Activated T-helper 2 cell treated with anti-CD3 and anti-CD28 coated beads, Interferon-gamma antibody, Interleukin-2, Interleukin-4, amounts not matched to agents 10 μg/mL and 5 μg/mL and 100 μg/mL, durations not matched to agents 14 hours and 24 hours and 36 hours (primary cell): ENCODE results near the gene DNAH11. TPM values are rescaled to one million over a fixed set of nuclear protein-coding genes. Genes with fewer than 3 reads are reported as not detected.
A peak's percentile ranks its signal among the peaks of the same experiment; 100 is the strongest.

Experiments
- DNase-seq: peaks from one replicate; pipeline ENCODE4 v3.0.0; 2021; ENCODE audit warnings: low spot score
- H3K27ac Mint-ChIP-seq: one replicate; pipeline ENCODE4 v1.8.0; 2021; ENCODE audit warnings: mixed read lengths
- H3K27me3 Mint-ChIP-seq: one replicate; pipeline ENCODE4 v1.8.0; 2021; ENCODE audit warnings: low read depth, mixed read lengths
- H3K36me3 Mint-ChIP-seq: one replicate; pipeline ENCODE4 v1.8.0; 2021; ENCODE audit warnings: low read depth, mixed read lengths
- H3K4me1 Mint-ChIP-seq: one replicate; pipeline ENCODE4 v1.8.0; 2021; ENCODE audit warnings: low read depth, mixed read lengths
- H3K4me3 Mint-ChIP-seq: one replicate; pipeline ENCODE4 v1.8.0; 2021; ENCODE audit warnings: low read depth, mild to moderate bottlenecking, moderate library complexity, mixed read lengths
- H3K9me3 Mint-ChIP-seq: one replicate; pipeline ENCODE4 v1.8.0; 2021; ENCODE audit warnings: mixed read lengths
- intact Hi-C: fragments of 100-400 bp; cut with micrococcal nuclease; formaldehyde crosslinking; loops from one replicate; pipeline ENCODE4 v1.15.1; 2023
- total RNA-seq: library from RNA; stranded (reverse); gene quantifications from 2 replicates; pipeline ENCODE4 v1.2.3, GENCODE V29; 2022

Gene DNAH11
- total RNA-seq, 1 donor from 2014 or later = 3.7 TPM

DNA sequence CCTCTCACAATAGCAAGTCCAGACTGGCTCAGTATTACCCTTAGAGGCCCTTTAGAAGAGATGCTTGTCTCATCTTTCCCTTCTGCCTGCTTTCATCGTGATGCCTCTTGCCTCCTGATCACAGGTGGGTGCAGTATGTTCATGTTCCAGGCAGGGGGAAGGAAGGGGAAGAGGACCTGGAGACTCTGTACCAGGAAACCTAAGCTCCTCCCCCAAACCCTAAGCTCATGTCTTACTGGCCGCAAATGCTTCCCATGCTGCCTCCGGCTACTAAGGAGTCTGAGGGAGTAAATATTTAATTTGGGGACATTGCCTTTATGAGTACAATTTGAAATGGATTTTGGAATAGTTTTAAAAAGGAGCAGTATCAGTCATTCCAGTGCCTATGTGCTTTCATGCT, 210.2 kb downstream of the DNAH11 start:
- H3K27me3 Mint-ChIP-seq = peaks cover 8% of the 10 kb centered on the region
- intact Hi-C loops = no loop called here
- H3K27ac Mint-ChIP-seq = no peak overlapping the region
- no peaks in the 10 kb centered on the region for H3K4me1 Mint-ChIP-seq
- no peak for DNase-seq
- H3K36me3 Mint-ChIP-seq = no peaks in the 10 kb centered on the region
- no peak overlapping the region for H3K4me3 Mint-ChIP-seq
- no peaks in the 10 kb centered on the region for H3K9me3 Mint-ChIP-seq

DNA sequence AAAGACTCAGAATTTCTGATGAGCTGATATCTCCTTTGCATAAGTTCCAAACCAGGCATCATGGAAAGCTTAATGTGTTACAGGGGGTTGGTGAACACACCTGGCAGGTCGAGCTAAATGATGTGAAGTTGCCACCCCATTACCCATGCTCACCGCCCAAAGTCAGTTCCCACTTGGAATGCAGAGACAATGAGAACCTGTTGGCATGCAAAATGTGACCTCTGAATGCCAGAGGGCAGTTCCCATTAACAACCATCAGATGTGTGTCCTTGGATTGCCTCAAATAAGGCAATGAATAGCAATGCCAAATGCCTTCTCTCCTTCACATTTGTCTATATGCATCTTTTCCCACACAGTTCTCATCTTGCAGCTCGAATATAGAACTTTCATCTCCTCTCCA, 212.1 kb downstream of the DNAH11 start:
- intact Hi-C loops = no loop called here
- H3K9me3 Mint-ChIP-seq = no peaks in the 10 kb centered on the region
- no peak overlapping the region for H3K4me3 Mint-ChIP-seq
- no peak for DNase-seq
- no peaks in the 10 kb centered on the region for H3K36me3 Mint-ChIP-seq
- peaks cover 12% of the 10 kb centered on the region for H3K27me3 Mint-ChIP-seq
- no peaks in the 10 kb centered on the region for H3K4me1 Mint-ChIP-seq
- no peak overlapping the region for H3K27ac Mint-ChIP-seq

DNA sequence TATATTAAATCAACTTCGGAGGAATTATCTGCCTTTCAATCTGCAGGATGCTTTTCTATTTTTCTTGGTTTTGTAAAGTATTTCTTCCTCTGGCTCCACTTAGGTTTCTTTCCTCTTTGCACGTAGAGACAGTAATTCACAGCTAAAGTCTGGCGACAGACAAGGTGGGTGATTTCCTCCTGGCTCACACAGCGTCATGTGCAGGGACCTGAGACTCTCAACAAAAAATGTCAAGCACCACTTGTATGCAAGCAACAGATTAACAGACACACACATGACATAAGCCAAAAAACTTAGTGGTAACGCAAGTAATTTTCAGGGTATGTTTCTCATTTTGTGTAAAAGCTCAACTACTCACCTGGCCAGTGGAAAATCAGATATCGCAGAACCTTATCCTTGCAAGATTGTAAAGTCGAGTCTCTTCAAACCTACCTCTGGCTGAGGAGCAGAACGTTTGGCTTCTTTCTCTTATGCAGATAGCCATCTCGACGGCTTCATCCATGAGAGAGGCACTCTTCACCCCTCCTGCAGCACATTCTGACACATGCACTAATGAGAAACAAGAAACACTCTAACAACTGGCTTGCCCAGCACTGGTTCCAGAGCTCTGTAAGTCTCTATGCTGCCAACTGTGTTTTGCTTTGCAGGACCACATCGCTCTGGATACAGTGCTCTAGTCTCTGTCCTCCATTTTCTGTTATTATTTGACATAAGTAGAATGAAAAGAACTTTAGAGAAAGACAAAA, 214.9 kb downstream of the DNAH11 start:
- Mint-ChIP-seq H3K27ac (no peak overlapping the region), H3K27me3 (peaks cover 21% of the 10 kb centered on the region), H3K36me3 (no peaks in the 10 kb centered on the region), H3K9me3 (no peaks in the 10 kb centered on the region), H3K4me3 (no peak overlapping the region), H3K4me1 (no peaks in the 10 kb centered on the region)
- no peak for DNase-seq
- intact Hi-C loops = no loop called here

DNA sequence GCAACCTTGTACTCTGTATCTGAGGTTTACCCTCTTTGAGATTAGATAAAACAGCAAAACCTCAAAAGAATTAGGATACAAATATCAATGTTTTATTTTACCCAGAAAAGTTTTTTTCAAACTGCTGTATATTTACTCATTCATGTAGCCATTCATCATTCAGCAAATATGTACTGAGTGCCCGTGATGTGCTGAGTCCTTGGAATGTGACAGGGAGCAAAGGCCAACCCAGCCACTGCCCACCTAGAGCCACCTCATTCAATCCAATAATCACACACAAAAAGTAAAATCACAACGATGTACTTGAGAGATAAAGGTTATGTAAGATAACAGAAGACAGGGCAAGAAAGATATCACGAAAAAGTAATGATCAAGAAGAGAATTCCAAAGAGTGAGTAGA, 215.4 kb downstream of the DNAH11 start:
- H3K27me3 Mint-ChIP-seq = peaks cover 21% of the 10 kb centered on the region
- no peaks in the 10 kb centered on the region for H3K9me3 Mint-ChIP-seq
- no peaks in the 10 kb centered on the region for H3K36me3 Mint-ChIP-seq
- intact Hi-C loops = no loop called here
- no peak overlapping the region for H3K4me3 Mint-ChIP-seq
- no peak overlapping the region for H3K27ac Mint-ChIP-seq
- no peaks in the 10 kb centered on the region for H3K4me1 Mint-ChIP-seq
- no peak for DNase-seq

DNA sequence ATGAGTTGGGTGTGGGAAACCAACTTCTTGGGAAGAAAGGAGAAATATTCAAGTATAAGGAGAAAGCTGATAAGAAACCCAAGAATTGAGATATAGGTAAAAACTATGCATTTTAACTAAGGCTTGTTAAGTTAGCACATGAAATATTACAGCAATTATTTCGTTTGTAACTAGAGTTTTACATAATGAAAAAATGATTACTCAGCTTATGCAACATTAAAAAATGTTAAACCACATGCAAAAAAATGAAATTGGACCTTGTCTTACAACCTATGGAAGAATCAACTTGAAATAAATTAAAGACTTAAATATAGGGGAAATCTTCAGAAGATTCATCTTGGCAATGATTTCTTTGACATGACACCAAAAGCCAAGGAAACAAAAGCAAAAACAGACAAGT, 219.6 kb downstream of the DNAH11 start:
- peaks cover 3% of the 10 kb centered on the region for H3K4me1 Mint-ChIP-seq
- no peaks in the 10 kb centered on the region for H3K36me3 Mint-ChIP-seq
- DNase-seq = no peak
- H3K27ac Mint-ChIP-seq = no peak overlapping the region
- intact Hi-C loops = no loop called here
- H3K4me3 Mint-ChIP-seq = no peak overlapping the region
- no peaks in the 10 kb centered on the region for H3K9me3 Mint-ChIP-seq
- H3K27me3 Mint-ChIP-seq = peaks cover 33% of the 10 kb centered on the region

DNA sequence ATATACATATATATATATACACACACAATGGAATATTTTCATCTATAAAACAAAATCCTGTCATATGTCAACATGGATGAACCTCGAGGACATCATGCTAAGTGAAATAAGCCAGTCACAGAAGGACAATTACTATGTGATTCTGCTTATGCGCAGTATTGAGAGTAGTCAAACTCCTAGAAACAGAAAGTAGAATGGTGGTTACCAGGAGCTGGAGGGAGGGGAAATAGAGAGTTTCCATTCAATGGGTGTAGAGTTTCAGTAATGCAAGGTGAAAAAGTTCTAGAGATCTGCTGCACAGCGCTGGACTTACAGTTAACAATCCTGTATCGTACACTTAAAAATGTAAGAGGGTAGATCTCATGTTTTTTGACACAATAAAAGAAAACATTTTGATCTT, 221.0 kb downstream of the DNAH11 start:
- Mint-ChIP-seq H3K27me3 (peaks cover 35% of the 10 kb centered on the region), H3K27ac (no peak overlapping the region), H3K4me3 (no peak overlapping the region), H3K9me3 (no peaks in the 10 kb centered on the region), H3K36me3 (no peaks in the 10 kb centered on the region), H3K4me1 (peaks cover 3% of the 10 kb centered on the region)
- intact Hi-C loops = no loop called here
- no peak for DNase-seq

DNA sequence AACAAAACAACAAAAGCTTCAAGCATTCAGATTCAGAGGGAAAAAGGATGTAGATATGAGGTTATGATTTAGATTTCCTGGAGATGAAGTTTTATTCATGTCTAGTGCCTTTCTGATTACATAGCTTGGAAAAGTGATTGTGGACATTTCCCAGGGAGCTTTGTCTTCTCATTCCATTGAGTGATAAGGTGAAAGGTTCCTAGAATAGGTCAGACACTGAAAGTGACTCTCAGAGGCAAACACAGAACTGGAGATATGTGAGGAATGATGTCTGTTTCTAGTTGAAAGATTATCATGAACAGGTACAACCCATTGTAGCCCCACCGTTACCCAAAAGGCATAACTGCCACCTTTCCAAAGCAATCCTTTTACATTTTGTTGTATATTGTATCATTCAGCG, 223.4 kb downstream of the DNAH11 start:
- intact Hi-C loops = loop anchor here (2.0 kb wide), 2 partner anchors 511 to 989 kb away; no protein-coding TSS in a partner anchor
- peaks cover 34% of the 10 kb centered on the region for H3K27me3 Mint-ChIP-seq
- no peaks in the 10 kb centered on the region for H3K36me3 Mint-ChIP-seq
- H3K27ac Mint-ChIP-seq = no peak overlapping the region
- DNase-seq = no peak
- peaks cover 3% of the 10 kb centered on the region for H3K4me1 Mint-ChIP-seq
- no peak overlapping the region for H3K4me3 Mint-ChIP-seq
- H3K9me3 Mint-ChIP-seq = no peaks in the 10 kb centered on the region

DNA sequence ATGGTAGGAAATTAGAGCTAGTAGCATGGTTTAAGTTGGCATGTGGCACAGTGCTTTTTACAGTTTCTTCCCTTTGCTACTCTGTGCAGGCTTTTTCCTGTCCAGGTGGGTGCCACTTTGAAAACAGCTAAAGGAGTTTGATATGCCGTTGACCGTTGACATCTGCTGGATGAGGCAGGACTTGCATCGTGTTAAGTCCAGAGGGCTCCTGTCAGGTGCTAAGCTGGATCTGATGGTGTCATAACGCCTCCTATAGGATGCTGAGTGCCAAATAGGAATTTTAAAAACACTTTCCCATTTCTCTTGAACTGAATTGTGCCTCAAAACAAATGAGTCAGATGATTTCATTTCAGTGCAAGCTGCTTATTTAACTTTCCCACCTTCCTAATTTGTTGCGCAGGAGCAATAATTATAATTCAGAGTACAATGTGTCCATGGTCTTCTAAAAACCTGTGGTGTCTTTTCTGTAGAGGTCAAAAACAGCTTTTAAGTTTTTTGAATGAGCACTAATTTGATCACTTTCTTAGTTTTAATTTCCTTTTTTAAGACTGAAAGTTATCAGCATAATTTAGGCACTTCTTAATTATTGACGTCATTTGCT, 224.6 kb downstream of the DNAH11 start:
- peak; percentile 35 for DNase-seq
- H3K36me3 Mint-ChIP-seq = no peaks in the 10 kb centered on the region
- no peaks in the 10 kb centered on the region for H3K9me3 Mint-ChIP-seq
- peaks cover 31% of the 10 kb centered on the region for H3K27me3 Mint-ChIP-seq
- no peak overlapping the region for H3K4me3 Mint-ChIP-seq
- H3K4me1 Mint-ChIP-seq = peaks cover 4% of the 10 kb centered on the region
- intact Hi-C loops = loop anchor here (2.0 kb wide), 2 partner anchors 513 to 991 kb away; no protein-coding TSS in a partner anchor
- no peak overlapping the region for H3K27ac Mint-ChIP-seq

DNA sequence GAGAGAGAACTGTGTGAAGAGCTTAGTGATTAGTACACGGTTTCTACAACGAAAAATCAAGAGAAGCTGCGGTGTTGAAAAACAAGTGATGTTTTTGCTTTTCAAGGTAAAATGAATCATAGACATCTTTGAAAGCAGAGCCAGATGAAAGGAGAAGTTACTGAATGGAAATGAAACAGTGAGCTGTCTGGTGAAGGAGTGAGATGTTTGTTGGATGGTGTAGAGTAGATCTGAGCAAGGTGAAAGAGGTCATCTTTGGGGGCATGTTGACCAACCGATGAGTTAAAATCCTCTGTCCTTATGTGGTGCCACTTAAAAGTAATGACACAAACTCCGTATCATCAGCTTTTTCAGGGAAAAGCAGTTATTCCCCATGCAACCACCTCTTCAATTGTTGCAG, 225.4 kb downstream of the DNAH11 start:
- H3K4me1 Mint-ChIP-seq = peaks cover 4% of the 10 kb centered on the region
- peaks cover 28% of the 10 kb centered on the region for H3K27me3 Mint-ChIP-seq
- no peaks in the 10 kb centered on the region for H3K36me3 Mint-ChIP-seq
- H3K9me3 Mint-ChIP-seq = no peaks in the 10 kb centered on the region
- intact Hi-C loops = no loop called here
- H3K4me3 Mint-ChIP-seq = no peak overlapping the region
- H3K27ac Mint-ChIP-seq = no peak overlapping the region
- DNase-seq = no peak

DNA sequence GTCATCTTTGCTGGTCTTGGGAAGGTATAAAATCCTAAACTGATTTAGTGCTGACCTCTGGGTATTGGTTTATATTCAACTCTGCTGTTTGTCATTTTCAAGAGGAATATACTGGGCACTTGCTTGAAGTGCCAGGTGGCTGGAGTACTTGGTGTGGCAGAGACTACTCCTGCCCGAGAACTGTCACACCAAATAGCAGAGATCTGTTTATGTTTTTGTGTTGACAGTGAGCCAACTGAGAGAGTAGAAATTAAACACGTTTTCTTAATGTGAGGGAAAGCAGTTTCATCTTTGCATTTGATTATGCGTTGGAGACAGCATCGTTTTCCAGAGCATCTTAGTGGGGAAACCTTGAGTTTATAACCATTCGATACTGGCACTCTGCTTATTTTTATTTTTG, 228.4 kb downstream of the DNAH11 start:
- Mint-ChIP-seq H3K36me3 (no peaks in the 10 kb centered on the region), H3K4me3 (no peak overlapping the region), H3K4me1 (peaks cover 1% of the 10 kb centered on the region), H3K9me3 (no peaks in the 10 kb centered on the region), H3K27me3 (peaks cover 17% of the 10 kb centered on the region), H3K27ac (no peak overlapping the region)
- no peak for DNase-seq
- intact Hi-C loops = loop anchor here (10.0 kb wide), 1 partner anchor 234 kb away; no protein-coding TSS in a partner anchor

DNA sequence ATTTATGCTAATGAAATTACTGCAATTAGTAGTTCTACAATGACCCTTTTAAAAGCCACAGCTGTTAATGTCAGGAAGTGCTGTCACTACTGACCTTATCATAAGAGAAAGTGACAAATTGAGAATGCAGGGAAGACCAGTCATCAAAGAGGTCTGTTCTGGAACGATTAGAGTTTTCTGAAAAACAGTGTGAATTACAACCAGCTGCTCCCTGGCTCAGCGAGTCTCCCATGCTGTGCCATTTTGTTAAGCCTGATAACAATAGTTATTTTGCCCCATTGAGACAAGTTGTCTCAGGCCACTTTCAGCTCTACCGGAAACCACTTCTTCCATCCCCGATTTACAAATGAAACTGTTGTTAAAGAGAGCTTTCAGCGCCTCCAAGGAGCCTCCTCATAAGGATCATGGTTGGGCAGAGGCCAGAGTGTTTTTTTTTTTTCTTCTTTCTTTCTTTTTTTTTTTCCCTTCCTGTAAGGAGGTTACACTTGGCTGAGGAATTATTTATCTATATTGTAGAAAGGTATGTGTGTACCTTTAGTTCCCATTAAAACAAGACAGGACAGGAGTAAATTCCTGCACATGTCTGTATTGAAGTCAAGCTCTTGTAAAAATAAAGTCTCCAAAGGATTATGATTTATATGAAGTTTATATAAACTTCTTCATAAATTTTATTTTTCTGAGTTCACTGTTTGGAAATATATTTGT, 229.2 kb downstream of the DNAH11 start:
- H3K4me1 Mint-ChIP-seq = peaks cover 1% of the 10 kb centered on the region
- no peaks in the 10 kb centered on the region for H3K9me3 Mint-ChIP-seq
- H3K4me3 Mint-ChIP-seq = no peak overlapping the region
- H3K27ac Mint-ChIP-seq = no peak overlapping the region
- H3K27me3 Mint-ChIP-seq = peaks cover 14% of the 10 kb centered on the region
- no peak for DNase-seq
- intact Hi-C loops = loop anchor here (10.0 kb wide), 1 partner anchor 233 kb away; no protein-coding TSS in a partner anchor
- no peaks in the 10 kb centered on the region for H3K36me3 Mint-ChIP-seq

DNA sequence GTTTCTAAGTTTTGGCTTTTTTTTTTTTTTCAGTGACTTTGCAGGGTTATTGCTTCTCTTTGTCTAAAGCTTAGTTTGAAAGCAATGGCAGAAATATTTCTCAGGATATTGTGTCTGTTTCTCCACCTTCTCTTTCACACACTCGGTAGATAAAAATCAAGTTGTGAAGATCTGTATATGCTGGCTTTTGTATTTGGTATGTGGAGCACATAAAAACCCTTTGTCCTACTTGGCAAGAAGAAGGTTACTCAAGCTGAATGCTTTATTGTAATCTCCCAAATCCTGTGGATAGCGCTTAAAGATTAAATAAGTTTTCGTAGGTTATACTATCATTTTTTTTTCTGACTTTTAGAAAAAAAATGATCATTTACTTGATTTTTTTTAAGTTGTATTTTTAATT, 230.5 kb downstream of the DNAH11 start:
- no peak overlapping the region for H3K27ac Mint-ChIP-seq
- H3K4me3 Mint-ChIP-seq = no peak overlapping the region
- peaks cover 10% of the 10 kb centered on the region for H3K27me3 Mint-ChIP-seq
- no peaks in the 10 kb centered on the region for H3K9me3 Mint-ChIP-seq
- DNase-seq = no peak
- H3K4me1 Mint-ChIP-seq = peaks cover 1% of the 10 kb centered on the region
- intact Hi-C loops = loop anchor here (10.0 kb wide), 1 partner anchor 231 kb away; no protein-coding TSS in a partner anchor
- H3K36me3 Mint-ChIP-seq = no peaks in the 10 kb centered on the region

DNA sequence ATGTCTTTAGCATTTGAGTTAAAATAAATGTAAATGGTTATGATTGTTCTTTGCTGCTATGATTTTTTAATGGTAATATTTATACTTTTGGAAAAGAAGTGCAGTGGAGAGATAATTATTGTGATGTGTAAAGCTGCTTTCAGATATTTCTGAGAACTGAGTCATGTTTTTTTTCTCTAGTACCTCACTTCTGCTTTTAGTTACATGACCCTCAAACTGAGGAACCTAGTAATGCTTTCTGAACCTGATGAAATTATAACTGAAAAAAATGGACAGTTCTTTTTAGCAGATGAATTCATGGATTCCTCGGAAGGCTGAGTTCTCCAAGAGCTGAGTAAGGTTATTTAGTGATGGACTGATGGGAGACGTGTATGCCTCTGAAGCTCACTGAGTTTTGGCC, 235.1 kb downstream of the DNAH11 start:
- intact Hi-C loops = loop anchor here (10.0 kb wide), 1 partner anchor 227 kb away; no protein-coding TSS in a partner anchor
- H3K36me3 Mint-ChIP-seq = no peaks in the 10 kb centered on the region
- peaks cover 3% of the 10 kb centered on the region for H3K27me3 Mint-ChIP-seq
- DNase-seq = no peak
- H3K4me1 Mint-ChIP-seq = no peaks in the 10 kb centered on the region
- H3K9me3 Mint-ChIP-seq = no peaks in the 10 kb centered on the region
- no peak overlapping the region for H3K27ac Mint-ChIP-seq
- no peak overlapping the region for H3K4me3 Mint-ChIP-seq
